ENCODE results near the gene TLR2. TPM values are rescaled to one million over a fixed set of nuclear protein-coding genes. Genes with fewer than 3 reads are reported as not detected.

The TLR2 gene
- total RNA-seq, 3 donors from 2014 or later (not counting 1 experiment from before 2014, with no cell fraction given): 2.7 to 20.4 (median 6.3) TPM

GRCh38 chr4:153649572-153649991 lies 34.5 kb upstream of the TLR2 start:
- H3K27ac ChIP-seq (ENCODE audit: low read length): no peak overlapping the region
- no peak overlapping the region for H3K4me3 ChIP-seq (ENCODE audit: low read length)
- intact Hi-C loops (cut with micrococcal nuclease): no loop called here
- H3K27me3 Mint-ChIP-seq (ENCODE audit: low read depth in 2 of 2): no peaks in the 10 kb centered on the region
- H3K27ac Mint-ChIP-seq: no peak overlapping the region
- DNase-seq (peak in 1 of 2 donors; percentile 26), ATAC-seq (no peak)
- 84% methylated on average over 6 of the region's 6 CpGs for WGBS (ENCODE audit: insufficient coverage)
- no peaks in the 10 kb centered on the region for H3K27me3 ChIP-seq (ENCODE audit: control insufficient read depth, insufficient read depth, low read length)
- H3K36me3 Mint-ChIP-seq: no peaks in the 10 kb centered on the region
- H3K4me1 Mint-ChIP-seq: peaks cover 13% of the 10 kb centered on the region in 2 donors
- no peaks in the 10 kb centered on the region for H3K36me3 ChIP-seq (ENCODE audit: control insufficient read depth, insufficient read depth, low read length)
- peaks cover 17% of the 10 kb centered on the region for H3K4me1 ChIP-seq (ENCODE audit: control insufficient read depth, insufficient read depth, low read length)
- peaks cover 2% of the 10 kb centered on the region for H3K9me3 ChIP-seq (ENCODE audit: control insufficient read depth, insufficient read depth, low read length)
- H3K4me3 Mint-ChIP-seq: no peak overlapping the region
- H3K9me3 Mint-ChIP-seq: no peaks in the 10 kb centered on the region
- TF ChIP-seq CTCF (IDR thresholded peaks at IDR 0.05): no peak

- DNase-seq (no peak), ATAC-seq (no peak)
- Histone ChIP-seq H3K4me1 (ENCODE audit: control insufficient read depth, insufficient read depth, low read length) (peaks cover 17% of the 10 kb centered on the region), H3K4me3 (ENCODE audit: low read length) (no peak overlapping the region), H3K27me3 (ENCODE audit: control insufficient read depth, insufficient read depth, low read length) (no peaks in the 10 kb centered on the region), H3K36me3 (ENCODE audit: control insufficient read depth, insufficient read depth, low read length) (no peaks in the 10 kb centered on the region), H3K27ac (ENCODE audit: low read length) (peak overlapping the region; percentile 67), H3K9me3 (ENCODE audit: control insufficient read depth, insufficient read depth, low read length) (no peaks in the 10 kb centered on the region)
- Mint-ChIP-seq H3K36me3 (no peaks in the 10 kb centered on the region), H3K9me3 (no peaks in the 10 kb centered on the region), H3K27ac (peak overlapping the region; percentile 45 to 84), H3K4me1 (peaks cover 13% of the 10 kb centered on the region in 2 donors), H3K4me3 (peak overlapping the region; percentile 64), H3K27me3 (ENCODE audit: low read depth in 2 of 2) (peaks cover 0 to 4% of the 10 kb centered on the region in 2 donors)
- intact Hi-C loops (cut with micrococcal nuclease): no loop called here
- no peak for TF ChIP-seq CTCF (IDR thresholded peaks at IDR 0.05)
- WGBS (ENCODE audit: insufficient coverage): 57% methylated on average over 2 of the region's 3 CpGs
Observed at GRCh38 chr4:153651116-153651515, 33.0 kb upstream of the TLR2 start.

- intact Hi-C loops (cut with micrococcal nuclease): no loop called here
- H3K27ac ChIP-seq (ENCODE audit: low read length): peak overlapping the region; percentile 67
- peak overlapping the region; percentile 45 to 84 for H3K27ac Mint-ChIP-seq
- no peaks in the 10 kb centered on the region for H3K9me3 ChIP-seq (ENCODE audit: control insufficient read depth, insufficient read depth, low read length)
- H3K9me3 Mint-ChIP-seq: no peaks in the 10 kb centered on the region
- H3K4me3 ChIP-seq (ENCODE audit: low read length): no peak overlapping the region
- peak in 1 of 2 donors; percentile 65 for DNase-seq
- no peaks in the 10 kb centered on the region for H3K27me3 ChIP-seq (ENCODE audit: control insufficient read depth, insufficient read depth, low read length)
- TF ChIP-seq CTCF (IDR thresholded peaks at IDR 0.05): no peak
- H3K4me3 Mint-ChIP-seq: peak overlapping the region; percentile 64
- H3K4me1 ChIP-seq (ENCODE audit: control insufficient read depth, insufficient read depth, low read length): peaks cover 17% of the 10 kb centered on the region
- no peaks in the 10 kb centered on the region for H3K36me3 ChIP-seq (ENCODE audit: control insufficient read depth, insufficient read depth, low read length)
- WGBS (ENCODE audit: insufficient coverage): 15% methylated on average over 5 of the region's 5 CpGs
- no peaks in the 10 kb centered on the region for H3K36me3 Mint-ChIP-seq
- H3K27me3 Mint-ChIP-seq (ENCODE audit: low read depth in 2 of 2): peaks cover 0 to 4% of the 10 kb centered on the region in 2 donors
- peak; percentile 85 to 89 (median 89) for ATAC-seq
- peaks cover 13% of the 10 kb centered on the region in 2 donors for H3K4me1 Mint-ChIP-seq
Observed at GRCh38 chr4:153651587-153651986, 32.5 kb upstream of the TLR2 start.

Measured in natural killer cell (primary cell).